Measurements from ENCODE around the gene RPL27.
A peak's percentile ranks its signal among the peaks of the same experiment; 100 is the strongest.

The RPL27 gene

DNA sequence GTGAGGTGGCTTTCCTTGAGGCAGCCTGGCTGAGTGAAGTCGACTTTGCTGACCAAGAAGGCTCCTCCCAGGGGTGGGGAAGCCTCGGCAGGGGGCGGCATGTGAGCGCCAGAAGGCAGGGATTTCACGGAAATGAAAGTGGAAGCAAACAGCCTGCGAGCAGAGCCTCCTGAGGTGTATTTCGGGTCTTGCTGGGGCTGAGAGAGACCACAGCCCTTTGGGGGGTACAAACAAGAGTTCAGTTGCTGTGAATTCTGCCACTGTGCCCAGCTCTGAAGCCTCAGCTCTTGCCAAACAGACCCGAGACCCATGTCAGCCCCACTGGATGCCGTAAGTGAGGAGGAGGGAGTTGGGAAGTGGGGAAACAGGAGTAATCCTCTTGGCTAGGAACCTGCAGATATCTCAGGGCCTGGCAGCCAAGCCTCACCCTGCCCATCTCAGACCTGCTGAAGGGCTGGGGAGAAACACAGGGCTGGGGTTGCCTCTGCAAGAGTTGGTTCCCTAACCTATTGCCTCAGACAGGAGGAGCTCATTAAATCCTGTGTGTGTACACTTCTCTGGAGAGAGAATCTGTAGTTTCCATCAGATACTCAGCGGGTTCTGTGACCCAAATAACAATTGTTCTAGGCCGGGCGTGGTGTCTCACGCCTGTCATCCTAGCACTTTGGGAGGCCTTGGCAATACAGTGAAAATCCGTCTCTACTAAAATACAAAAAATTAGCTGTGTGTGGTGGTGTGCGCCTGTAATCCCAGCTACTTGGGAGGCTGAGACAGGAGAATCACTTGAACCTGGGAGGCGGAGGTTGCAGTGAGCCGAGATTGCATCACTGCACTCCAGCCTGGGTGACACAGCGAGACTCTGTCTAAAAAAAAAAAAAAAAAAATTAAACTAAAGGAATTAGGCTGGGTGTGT lies 8.7 kb downstream of the RPL27 start, which contains the start of gene IFI35:
Gene IFI35 (plus strand): TSS at position 146 of the 913 bp plus-strand sequence. CDS start 164 bp downstream, at position 310.
- TF ChIP-seq MAX (IDR thresholded peaks at IDR 0.05; ENCODE audit: low read depth, low read length) = peak; percentile 51; the same call in 1 of the 2 replicates
- TF ChIP-seq POLR2A (IDR thresholded peaks at IDR 0.05; ENCODE audit: extremely low read depth, insufficient read length) = peak; percentile 34
- TF ChIP-seq, protein P1, sequence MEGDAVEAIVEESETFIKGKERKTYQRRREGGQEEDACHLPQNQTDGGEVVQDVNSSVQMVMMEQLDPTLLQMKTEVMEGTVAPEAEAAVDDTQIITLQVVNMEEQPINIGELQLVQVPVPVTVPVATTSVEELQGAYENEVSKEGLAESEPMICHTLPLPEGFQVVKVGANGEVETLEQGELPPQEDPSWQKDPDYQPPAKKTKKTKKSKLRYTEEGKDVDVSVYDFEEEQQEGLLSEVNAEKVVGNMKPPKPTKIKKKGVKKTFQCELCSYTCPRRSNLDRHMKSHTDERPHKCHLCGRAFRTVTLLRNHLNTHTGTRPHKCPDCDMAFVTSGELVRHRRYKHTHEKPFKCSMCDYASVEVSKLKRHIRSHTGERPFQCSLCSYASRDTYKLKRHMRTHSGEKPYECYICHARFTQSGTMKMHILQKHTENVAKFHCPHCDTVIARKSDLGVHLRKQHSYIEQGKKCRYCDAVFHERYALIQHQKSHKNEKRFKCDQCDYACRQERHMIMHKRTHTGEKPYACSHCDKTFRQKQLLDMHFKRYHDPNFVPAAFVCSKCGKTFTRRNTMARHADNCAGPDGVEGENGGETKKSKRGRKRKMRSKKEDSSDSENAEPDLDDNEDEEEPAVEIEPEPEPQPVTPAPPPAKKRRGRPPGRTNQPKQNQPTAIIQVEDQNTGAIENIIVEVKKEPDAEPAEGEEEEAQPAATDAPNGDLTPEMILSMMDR (IDR thresholded peaks at IDR 0.05; ENCODE audit: low read depth, low read length) = peak; percentile 37
- no peak for TF ChIP-seq MYC (IDR thresholded peaks at IDR 0.05; ENCODE audit: low read depth, low read length)
- peak within 1 kb of the TSS; percentile 64 for H3K4me3 ChIP-seq (ENCODE audit: low read depth, low read length)
- peak; percentile 87 for DNase-seq (ENCODE audit: low read depth)

DNA sequence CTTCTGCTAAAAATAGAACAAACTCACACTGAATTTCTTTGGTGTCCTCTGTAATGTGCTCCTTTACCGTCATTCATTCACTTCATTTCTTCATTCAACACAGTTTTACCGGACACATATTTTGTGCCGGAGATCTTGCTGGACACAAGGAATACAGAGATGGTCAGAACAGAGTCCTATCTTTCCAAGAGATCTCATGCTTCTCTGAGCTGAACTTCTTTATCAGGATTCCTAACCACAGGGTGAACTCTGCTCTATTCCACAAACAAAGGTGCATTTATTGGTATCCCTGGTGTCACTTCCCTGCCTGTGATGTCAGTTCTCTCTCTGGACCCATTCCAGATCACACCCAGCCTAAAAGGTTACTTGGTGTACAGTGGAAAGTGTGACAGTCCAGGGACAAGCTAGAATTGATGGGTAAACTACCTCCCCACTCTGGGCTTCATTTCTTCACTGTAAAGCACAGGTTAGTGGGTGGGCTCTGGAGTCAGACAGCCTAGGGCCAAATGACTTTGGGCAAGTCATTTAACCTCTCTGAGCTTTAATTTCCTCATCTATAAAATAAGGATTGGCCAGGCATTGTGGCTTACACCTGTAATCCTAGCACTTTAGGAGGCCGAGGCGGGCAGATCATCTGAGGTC lies 12.6 kb downstream of the RPL27 start:
- no peak overlapping the region for H3K4me3 ChIP-seq (ENCODE audit: low read depth, low read length)
- TF ChIP-seq MYC (IDR thresholded peaks at IDR 0.05; ENCODE audit: low read depth, low read length) (no peak), POLR2A (IDR thresholded peaks at IDR 0.05; ENCODE audit: extremely low read depth, insufficient read length) (no peak), MAX (IDR thresholded peaks at IDR 0.05; ENCODE audit: low read depth, low read length) (no peak)
- TF ChIP-seq, protein P1 (IDR thresholded peaks at IDR 0.05; ENCODE audit: low read depth, low read length) = no peak
- DNase-seq (ENCODE audit: low read depth) = no peak

- H3K4me3 ChIP-seq (ENCODE audit: low read depth, low read length) = no peak overlapping the region
- no peak for DNase-seq (ENCODE audit: low read depth)
- TF ChIP-seq POLR2A (IDR thresholded peaks at IDR 0.05; ENCODE audit: extremely low read depth, insufficient read length) = no peak
- no peak for TF ChIP-seq MAX (IDR thresholded peaks at IDR 0.05; ENCODE audit: low read depth, low read length)
- TF ChIP-seq, protein P1 (IDR thresholded peaks at IDR 0.05; ENCODE audit: low read depth, low read length) = no peak
- no peak for TF ChIP-seq MYC (IDR thresholded peaks at IDR 0.05; ENCODE audit: low read depth, low read length)
Observed at GRCh38 chr17:43011728-43012472, 13.7 kb downstream of the RPL27 start.

GRCh38 chr17:43013296-43013695 lies 15.1 kb downstream of the RPL27 start:
- no peak for DNase-seq (ENCODE audit: low read depth)
- no peak overlapping the region for H3K4me3 ChIP-seq (ENCODE audit: low read depth, low read length)
- no peak for TF ChIP-seq POLR2A (IDR thresholded peaks at IDR 0.05; ENCODE audit: extremely low read depth, insufficient read length)
- no peak for TF ChIP-seq MYC (IDR thresholded peaks at IDR 0.05; ENCODE audit: low read depth, low read length)
- TF ChIP-seq, protein P1 (IDR thresholded peaks at IDR 0.05; ENCODE audit: low read depth, low read length) = no peak
- no peak for TF ChIP-seq MAX (IDR thresholded peaks at IDR 0.05; ENCODE audit: low read depth, low read length)

DNA sequence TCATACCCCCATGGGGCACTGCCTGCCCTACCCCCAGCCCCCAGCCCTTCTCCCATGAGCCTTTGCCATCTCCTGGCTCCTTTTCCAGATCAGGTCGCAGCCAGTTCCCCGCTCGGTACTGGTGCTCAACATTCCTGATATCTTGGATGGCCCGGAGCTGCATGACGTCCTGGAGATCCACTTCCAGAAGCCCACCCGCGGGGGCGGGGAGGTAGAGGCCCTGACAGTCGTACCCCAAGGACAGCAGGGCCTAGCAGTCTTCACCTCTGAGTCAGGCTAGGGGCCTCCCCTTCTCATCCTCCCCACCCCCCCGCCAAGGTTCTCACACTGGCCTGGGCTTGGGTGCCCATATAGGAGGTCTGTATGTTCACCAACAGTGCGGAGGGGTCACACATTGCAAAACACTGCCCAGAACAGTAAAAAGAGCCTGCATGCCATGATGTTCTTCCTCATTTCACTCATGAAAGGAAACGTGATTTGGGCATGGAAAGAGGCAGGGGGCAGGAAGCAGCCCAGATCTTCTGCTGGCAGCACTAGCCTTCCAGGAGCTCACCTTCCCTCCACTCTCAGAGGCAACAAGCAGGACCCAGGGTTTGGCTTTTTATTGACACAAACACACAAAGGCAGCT lies 15.9 kb downstream of the RPL27 start:
- no peak for TF ChIP-seq POLR2A (IDR thresholded peaks at IDR 0.05; ENCODE audit: extremely low read depth, insufficient read length)
- TF ChIP-seq, protein P1 (IDR thresholded peaks at IDR 0.05; ENCODE audit: low read depth, low read length) = no peak
- TF ChIP-seq MYC (IDR thresholded peaks at IDR 0.05; ENCODE audit: low read depth, low read length) = no peak
- TF ChIP-seq MAX (IDR thresholded peaks at IDR 0.05; ENCODE audit: low read depth, low read length) = no peak
- no peak overlapping the region for H3K4me3 ChIP-seq (ENCODE audit: low read depth, low read length)
- peak; percentile 84 for DNase-seq (ENCODE audit: low read depth)
